ENCODE measurements around the gene ADAMTS15.

The ADAMTS15 gene, protein sequence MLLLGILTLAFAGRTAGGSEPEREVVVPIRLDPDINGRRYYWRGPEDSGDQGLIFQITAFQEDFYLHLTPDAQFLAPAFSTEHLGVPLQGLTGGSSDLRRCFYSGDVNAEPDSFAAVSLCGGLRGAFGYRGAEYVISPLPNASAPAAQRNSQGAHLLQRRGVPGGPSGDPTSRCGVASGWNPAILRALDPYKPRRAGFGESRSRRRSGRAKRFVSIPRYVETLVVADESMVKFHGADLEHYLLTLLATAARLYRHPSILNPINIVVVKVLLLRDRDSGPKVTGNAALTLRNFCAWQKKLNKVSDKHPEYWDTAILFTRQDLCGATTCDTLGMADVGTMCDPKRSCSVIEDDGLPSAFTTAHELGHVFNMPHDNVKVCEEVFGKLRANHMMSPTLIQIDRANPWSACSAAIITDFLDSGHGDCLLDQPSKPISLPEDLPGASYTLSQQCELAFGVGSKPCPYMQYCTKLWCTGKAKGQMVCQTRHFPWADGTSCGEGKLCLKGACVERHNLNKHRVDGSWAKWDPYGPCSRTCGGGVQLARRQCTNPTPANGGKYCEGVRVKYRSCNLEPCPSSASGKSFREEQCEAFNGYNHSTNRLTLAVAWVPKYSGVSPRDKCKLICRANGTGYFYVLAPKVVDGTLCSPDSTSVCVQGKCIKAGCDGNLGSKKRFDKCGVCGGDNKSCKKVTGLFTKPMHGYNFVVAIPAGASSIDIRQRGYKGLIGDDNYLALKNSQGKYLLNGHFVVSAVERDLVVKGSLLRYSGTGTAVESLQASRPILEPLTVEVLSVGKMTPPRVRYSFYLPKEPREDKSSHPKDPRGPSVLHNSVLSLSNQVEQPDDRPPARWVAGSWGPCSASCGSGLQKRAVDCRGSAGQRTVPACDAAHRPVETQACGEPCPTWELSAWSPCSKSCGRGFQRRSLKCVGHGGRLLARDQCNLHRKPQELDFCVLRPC

GRCh38 chr11:130448416-130449309 lies at the start of gene ADAMTS15:
Gene ADAMTS15, plus strand, starts transcription at chr11:130448645. Its CDS starts 329 bp downstream, at chr11:130448974.
- H3K9me3 Mint-ChIP-seq = no peaks in the 10 kb centered on the region
- peaks cover 11% of the 10 kb centered on the region for H3K4me1 Mint-ChIP-seq
- no peak within 1 kb of the TSS for H3K27ac Mint-ChIP-seq
- H3K36me3 Mint-ChIP-seq = no peaks in the 10 kb centered on the region
- peak within 1 kb of the TSS; percentile 54 for H3K4me3 Mint-ChIP-seq
- H3K27me3 Mint-ChIP-seq = peaks cover 65% of the 10 kb centered on the region
- ATAC-seq = peak; percentile 47

GRCh38 chr11:130399196-130399595 lies 49.2 kb upstream of the ADAMTS15 start:
- no peak for ATAC-seq
- peaks cover 22% of the 10 kb centered on the region for H3K4me1 Mint-ChIP-seq

DNA sequence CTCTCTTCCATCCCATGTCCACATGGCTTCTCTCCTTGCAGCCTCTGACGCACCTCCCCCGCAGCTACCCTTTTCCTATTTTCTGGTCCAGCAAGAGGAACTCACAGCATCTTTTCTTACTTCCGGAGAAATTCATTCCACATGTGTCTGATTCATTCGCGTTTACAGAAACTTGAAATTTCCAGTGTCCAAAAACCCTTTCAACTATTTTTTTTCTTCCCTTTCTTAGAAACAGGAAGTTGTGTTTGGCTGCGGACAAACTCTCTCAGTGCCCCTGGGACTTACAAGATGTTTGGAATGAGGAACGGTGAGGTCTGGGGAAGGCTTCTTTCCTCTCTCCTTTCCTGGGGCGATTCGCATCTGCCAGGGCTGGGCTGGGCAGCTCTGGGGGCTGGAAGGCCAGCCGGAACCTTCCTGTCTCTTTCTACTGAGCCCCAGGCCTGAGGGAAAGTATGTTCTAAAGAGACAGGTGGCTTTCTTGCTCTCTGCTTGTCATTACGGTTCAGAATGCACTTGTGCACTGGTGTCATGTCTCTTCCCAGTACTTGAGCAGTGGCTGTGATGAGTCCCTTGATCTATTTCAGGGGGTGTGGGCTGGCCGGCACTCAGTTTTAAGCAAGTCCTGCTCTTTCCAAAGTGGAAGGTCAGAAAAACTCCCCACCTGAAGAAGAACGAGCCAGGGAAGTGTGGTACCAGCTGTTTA lies 47.5 kb upstream of the ADAMTS15 start:
- ATAC-seq = no peak
- Mint-ChIP-seq H3K4me3 (no peak overlapping the region), H3K4me1 (peaks cover 22% of the 10 kb centered on the region), H3K36me3 (no peaks in the 10 kb centered on the region), H3K27me3 (peaks cover 86% of the 10 kb centered on the region), H3K27ac (no peak overlapping the region), H3K9me3 (no peaks in the 10 kb centered on the region)

More at GRCh38 chr11:130399196-130399595, 49.2 kb upstream of the ADAMTS15 start:
- H3K9me3 Mint-ChIP-seq = no peaks in the 10 kb centered on the region
- H3K27me3 Mint-ChIP-seq = peaks cover 76% of the 10 kb centered on the region
- H3K36me3 Mint-ChIP-seq = no peaks in the 10 kb centered on the region
- H3K4me3 Mint-ChIP-seq = no peak overlapping the region
- no peak overlapping the region for H3K27ac Mint-ChIP-seq

GRCh38 chr11:130402570-130402969 lies 45.9 kb upstream of the ADAMTS15 start:
- H3K4me1 Mint-ChIP-seq = peaks cover 17% of the 10 kb centered on the region
- H3K36me3 Mint-ChIP-seq = no peaks in the 10 kb centered on the region
- no peak for ATAC-seq
- H3K9me3 Mint-ChIP-seq = no peaks in the 10 kb centered on the region
- peaks cover 72% of the 10 kb centered on the region for H3K27me3 Mint-ChIP-seq
- H3K27ac Mint-ChIP-seq = no peak overlapping the region
- no peak overlapping the region for H3K4me3 Mint-ChIP-seq

DNA sequence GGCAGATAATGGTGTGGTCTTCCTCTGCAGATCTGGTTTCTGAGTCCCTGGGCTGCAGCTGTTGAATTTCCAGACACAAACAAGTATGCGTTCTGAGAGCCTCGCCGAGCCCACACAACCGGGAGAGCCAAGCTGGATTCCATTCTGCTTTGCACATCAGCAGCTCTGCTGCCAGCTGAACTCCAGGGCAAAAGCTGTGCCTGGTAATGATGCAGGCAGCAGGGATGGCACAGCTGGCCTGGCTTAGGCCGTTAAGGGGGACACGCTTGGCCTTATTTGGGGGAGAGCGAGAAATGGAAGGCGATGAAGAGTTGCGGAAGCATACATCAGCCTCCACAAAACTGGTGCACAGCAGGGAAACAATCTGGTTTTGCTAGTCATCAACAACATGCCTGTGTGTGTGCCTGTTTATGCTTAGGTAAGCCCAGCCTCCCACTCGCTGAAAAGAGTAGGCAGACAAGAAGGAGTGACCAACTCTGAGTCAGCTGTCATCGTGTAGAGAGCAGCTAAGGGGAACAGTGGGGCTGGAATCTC lies 45.1 kb upstream of the ADAMTS15 start:
- H3K4me1 Mint-ChIP-seq = peaks cover 14% of the 10 kb centered on the region
- H3K27me3 Mint-ChIP-seq = peaks cover 64% of the 10 kb centered on the region
- H3K9me3 Mint-ChIP-seq = no peaks in the 10 kb centered on the region
- no peak for ATAC-seq
- H3K27ac Mint-ChIP-seq = no peak overlapping the region
- H3K36me3 Mint-ChIP-seq = no peaks in the 10 kb centered on the region
- no peak overlapping the region for H3K4me3 Mint-ChIP-seq

DNA sequence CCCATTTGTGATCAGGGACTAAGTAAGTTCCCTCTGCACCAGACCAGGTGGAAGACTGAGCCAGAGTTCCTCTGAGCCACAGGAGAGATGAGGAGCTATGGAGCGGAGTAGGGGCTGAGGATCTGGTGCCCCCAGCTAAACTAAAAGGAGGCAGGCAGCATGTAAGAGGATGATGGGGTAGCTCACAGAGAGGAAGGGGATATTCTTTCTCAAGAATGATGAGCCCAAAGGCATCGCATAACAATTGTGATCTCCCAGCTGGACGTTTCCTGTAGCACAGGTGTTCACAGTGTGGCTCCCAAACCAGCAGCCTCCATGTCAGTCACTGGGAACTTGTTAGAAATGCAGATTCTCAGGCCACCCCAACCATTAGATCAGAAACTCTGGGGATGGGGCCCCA lies 44.5 kb upstream of the ADAMTS15 start:
- H3K4me3 Mint-ChIP-seq = no peak overlapping the region
- no peak overlapping the region for H3K27ac Mint-ChIP-seq
- H3K9me3 Mint-ChIP-seq = no peaks in the 10 kb centered on the region
- no peaks in the 10 kb centered on the region for H3K36me3 Mint-ChIP-seq
- H3K27me3 Mint-ChIP-seq = peaks cover 60% of the 10 kb centered on the region
- no peak for ATAC-seq
- peaks cover 14% of the 10 kb centered on the region for H3K4me1 Mint-ChIP-seq

DNA sequence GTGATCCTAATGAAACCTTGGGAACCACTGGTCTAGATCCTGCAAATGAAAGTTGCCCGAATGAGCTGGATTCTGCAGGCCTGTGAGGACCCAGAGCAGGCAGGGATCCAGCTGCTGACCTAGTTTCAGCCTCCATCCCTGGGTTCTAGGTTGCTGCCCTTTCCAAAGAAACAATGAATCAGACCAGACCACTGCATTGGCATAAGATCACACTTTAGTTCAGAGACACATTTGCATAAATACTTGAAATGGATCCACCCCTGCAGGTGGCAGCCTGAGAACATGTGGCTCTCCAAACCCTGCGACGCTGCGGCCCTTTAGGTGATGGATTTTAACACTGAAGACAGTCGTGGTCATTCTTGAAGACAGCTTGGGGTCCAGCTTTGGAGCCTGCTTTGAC lies 43.7 kb upstream of the ADAMTS15 start:
- no peaks in the 10 kb centered on the region for H3K9me3 Mint-ChIP-seq
- H3K4me1 Mint-ChIP-seq = peaks cover 14% of the 10 kb centered on the region
- no peak for ATAC-seq
- H3K27me3 Mint-ChIP-seq = peaks cover 60% of the 10 kb centered on the region
- no peaks in the 10 kb centered on the region for H3K36me3 Mint-ChIP-seq
- H3K4me3 Mint-ChIP-seq = no peak overlapping the region
- no peak overlapping the region for H3K27ac Mint-ChIP-seq

GRCh38 chr11:130405428-130405827 lies 43.0 kb upstream of the ADAMTS15 start:
- ATAC-seq = no peak
- Mint-ChIP-seq H3K27ac (no peak overlapping the region), H3K27me3 (peaks cover 60% of the 10 kb centered on the region), H3K36me3 (no peaks in the 10 kb centered on the region), H3K9me3 (no peaks in the 10 kb centered on the region), H3K4me3 (no peak overlapping the region), H3K4me1 (peaks cover 8% of the 10 kb centered on the region)

DNA sequence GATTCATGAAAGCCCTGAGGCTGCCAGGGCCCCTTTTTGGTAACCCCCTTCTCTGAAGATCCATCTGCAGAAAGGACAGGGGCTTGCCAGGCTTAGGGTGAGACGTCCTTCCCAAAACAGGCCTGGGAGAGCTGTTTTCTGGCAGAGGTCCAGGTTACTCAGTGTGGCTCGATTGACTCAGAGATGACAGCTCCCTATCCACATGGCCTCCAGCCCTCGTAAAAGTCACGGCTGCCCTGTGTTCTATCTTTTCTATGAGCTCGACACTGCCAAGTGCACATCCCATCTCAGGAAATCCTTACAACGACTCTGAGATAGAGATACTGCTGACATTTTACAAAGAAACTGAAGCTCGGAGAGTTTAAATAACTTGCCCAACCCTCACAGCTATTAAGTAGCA lies 40.5 kb upstream of the ADAMTS15 start:
- Mint-ChIP-seq H3K27ac (no peak overlapping the region), H3K4me1 (no peaks in the 10 kb centered on the region), H3K4me3 (no peak overlapping the region), H3K36me3 (no peaks in the 10 kb centered on the region), H3K9me3 (no peaks in the 10 kb centered on the region), H3K27me3 (peaks cover 61% of the 10 kb centered on the region)
- ATAC-seq = no peak

DNA sequence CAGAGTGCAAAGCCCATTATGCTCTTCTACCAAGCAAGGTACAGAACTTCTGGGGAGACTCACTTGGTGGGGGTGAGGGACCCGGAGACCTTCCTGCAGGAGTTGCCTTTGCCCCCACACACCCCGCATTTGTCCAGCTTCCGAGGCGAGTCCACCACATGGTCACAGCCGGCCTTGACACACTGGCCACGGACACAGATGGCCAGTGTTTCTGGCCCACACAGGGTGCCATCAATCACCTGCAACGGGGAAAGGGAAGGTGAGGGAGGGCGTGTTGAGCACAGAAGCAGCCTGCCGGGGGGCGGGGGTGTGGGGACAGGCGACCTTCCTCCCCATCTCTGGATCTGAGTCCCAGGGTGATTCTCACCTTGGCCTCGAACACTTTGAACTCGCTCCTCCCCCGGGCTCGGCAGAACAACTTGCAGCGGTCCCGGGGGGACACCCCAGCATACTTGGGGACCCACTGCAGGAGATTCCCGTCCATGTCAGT lies 40.0 kb upstream of the ADAMTS15 start:
- Mint-ChIP-seq H3K27ac (no peak overlapping the region), H3K27me3 (peaks cover 57% of the 10 kb centered on the region), H3K4me1 (no peaks in the 10 kb centered on the region), H3K4me3 (no peak overlapping the region), H3K9me3 (no peaks in the 10 kb centered on the region), H3K36me3 (no peaks in the 10 kb centered on the region)
- no peak for ATAC-seq

- peaks cover 57% of the 10 kb centered on the region for H3K27me3 Mint-ChIP-seq
- no peak overlapping the region for H3K27ac Mint-ChIP-seq
- no peak for ATAC-seq
- H3K9me3 Mint-ChIP-seq = no peaks in the 10 kb centered on the region
- no peaks in the 10 kb centered on the region for H3K36me3 Mint-ChIP-seq
- H3K4me3 Mint-ChIP-seq = no peak overlapping the region
- H3K4me1 Mint-ChIP-seq = no peaks in the 10 kb centered on the region
These were observed 39.5 kb upstream of the ADAMTS15 start for GRCh38 chr11:130408901-130409300.

- no peaks in the 10 kb centered on the region for H3K9me3 Mint-ChIP-seq
- no peak overlapping the region for H3K27ac Mint-ChIP-seq
- H3K36me3 Mint-ChIP-seq = no peaks in the 10 kb centered on the region
- H3K4me1 Mint-ChIP-seq = peaks cover 5% of the 10 kb centered on the region
- no peak overlapping the region for H3K4me3 Mint-ChIP-seq
- peaks cover 59% of the 10 kb centered on the region for H3K27me3 Mint-ChIP-seq
- ATAC-seq = no peak
These were observed 38.7 kb upstream of the ADAMTS15 start for GRCh38 chr11:130409594-130410388.

DNA sequence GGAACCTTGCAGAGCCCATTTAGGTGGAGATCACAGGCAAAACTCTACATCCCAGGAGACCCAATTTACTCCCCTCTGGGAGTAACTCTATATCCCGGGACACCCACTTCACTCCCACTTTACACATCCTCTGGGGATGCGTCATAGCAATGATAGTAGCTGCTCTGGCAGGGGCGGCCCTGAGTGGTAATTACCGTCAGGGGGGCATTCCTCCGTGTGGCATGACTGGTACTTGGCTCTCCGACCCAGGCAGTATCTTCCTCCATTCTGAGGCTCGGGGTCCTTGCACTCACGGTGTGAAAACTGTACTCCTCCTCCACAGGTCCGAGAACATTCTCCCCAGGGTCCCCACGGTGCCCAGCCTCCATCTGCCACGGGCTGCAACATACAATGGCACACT lies 37.2 kb upstream of the ADAMTS15 start:
- ATAC-seq = no peak
- Mint-ChIP-seq H3K27me3 (peaks cover 54% of the 10 kb centered on the region), H3K36me3 (no peaks in the 10 kb centered on the region)

More for the DNA sequence above, 37.2 kb upstream of the ADAMTS15 start:
- Mint-ChIP-seq H3K9me3 (no peaks in the 10 kb centered on the region), H3K4me3 (no peak overlapping the region), H3K27ac (no peak overlapping the region), H3K4me1 (peaks cover 5% of the 10 kb centered on the region)
